ENCODE data around the gene ATP8A2.
"Not testable (repeated sequence)": the region's sequence is repeated elsewhere in the genome, so short reads cannot be mapped to it uniquely, and the experiment has no call there.

ATP8A2 gene

DNA sequence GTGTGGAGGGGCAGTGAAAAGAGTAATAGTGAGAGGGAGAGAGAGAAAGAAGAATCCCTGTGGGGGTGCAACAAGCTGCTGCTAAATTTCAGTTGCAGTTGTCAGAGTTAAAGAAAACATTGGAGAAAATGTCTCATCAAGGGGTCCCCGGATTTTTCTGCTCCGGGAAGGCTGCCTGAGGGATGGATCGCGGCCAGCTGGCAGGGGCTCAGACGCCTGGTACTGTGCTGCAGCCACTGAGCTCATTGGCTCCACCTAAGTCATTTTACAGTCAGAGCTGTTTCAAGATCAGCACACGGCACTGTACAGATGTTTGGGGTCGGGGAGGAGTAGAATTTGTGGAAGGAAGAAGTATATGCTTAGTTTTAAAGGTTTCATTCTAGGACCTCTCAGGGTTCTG is 573.8 kb downstream of the ATP8A2 start:
- DNase-seq (ENCODE audit: low read depth): no peak
- TF ChIP-seq, protein P1, sequence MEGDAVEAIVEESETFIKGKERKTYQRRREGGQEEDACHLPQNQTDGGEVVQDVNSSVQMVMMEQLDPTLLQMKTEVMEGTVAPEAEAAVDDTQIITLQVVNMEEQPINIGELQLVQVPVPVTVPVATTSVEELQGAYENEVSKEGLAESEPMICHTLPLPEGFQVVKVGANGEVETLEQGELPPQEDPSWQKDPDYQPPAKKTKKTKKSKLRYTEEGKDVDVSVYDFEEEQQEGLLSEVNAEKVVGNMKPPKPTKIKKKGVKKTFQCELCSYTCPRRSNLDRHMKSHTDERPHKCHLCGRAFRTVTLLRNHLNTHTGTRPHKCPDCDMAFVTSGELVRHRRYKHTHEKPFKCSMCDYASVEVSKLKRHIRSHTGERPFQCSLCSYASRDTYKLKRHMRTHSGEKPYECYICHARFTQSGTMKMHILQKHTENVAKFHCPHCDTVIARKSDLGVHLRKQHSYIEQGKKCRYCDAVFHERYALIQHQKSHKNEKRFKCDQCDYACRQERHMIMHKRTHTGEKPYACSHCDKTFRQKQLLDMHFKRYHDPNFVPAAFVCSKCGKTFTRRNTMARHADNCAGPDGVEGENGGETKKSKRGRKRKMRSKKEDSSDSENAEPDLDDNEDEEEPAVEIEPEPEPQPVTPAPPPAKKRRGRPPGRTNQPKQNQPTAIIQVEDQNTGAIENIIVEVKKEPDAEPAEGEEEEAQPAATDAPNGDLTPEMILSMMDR (conservative IDR thresholded peaks at IDR 0.05; ENCODE audit: control insufficient read depth, insufficient read depth, low read depth, low read length): no peak

GRCh38 chr13:25946321-25946720 is 574.5 kb downstream of the ATP8A2 start:
- DNase-seq (ENCODE audit: low read depth): no peak
- H3K4me3 ChIP-seq (ENCODE audit: control insufficient read depth, low read depth, low read length): no peak overlapping the region
- TF ChIP-seq, protein P1 (conservative IDR thresholded peaks at IDR 0.05; ENCODE audit: control insufficient read depth, insufficient read depth, low read depth, low read length): no peak

More for the DNA sequence above, 573.8 kb downstream of the ATP8A2 start:
- H3K4me3 ChIP-seq (ENCODE audit: control insufficient read depth, low read depth, low read length): no peak overlapping the region

DNA sequence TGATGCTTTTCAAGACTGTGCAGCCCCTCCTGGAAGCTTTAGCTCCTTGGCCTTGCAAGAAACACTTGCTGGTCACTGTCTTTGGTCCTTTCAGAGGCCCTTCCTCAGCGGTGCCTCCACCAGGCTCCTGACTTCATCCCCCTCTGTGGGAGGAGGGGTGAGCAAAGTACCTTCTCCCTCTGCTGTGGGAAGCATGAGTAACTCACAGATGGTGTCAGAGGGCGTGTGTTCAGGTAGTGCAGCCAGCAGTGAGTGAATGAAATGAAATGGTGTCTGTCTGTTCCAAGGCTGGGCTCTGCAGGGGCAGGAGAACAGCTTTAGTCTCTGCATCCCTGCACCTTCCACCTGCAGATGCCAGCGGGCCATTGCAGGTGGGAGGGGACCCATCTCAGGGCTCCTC is 577.1 kb downstream of the ATP8A2 start:
- TF ChIP-seq, protein P1 (conservative IDR thresholded peaks at IDR 0.05; ENCODE audit: control insufficient read depth, insufficient read depth, low read depth, low read length): no peak
- no peak for DNase-seq (ENCODE audit: low read depth)
- H3K4me3 ChIP-seq (ENCODE audit: control insufficient read depth, low read depth, low read length): no peak overlapping the region

GRCh38 chr13:25951831-25952230 is 580.1 kb downstream of the ATP8A2 start:
- no peak for DNase-seq (ENCODE audit: low read depth)
- H3K4me3 ChIP-seq (ENCODE audit: control insufficient read depth, low read depth, low read length): no peak overlapping the region
- TF ChIP-seq, protein P1 (conservative IDR thresholded peaks at IDR 0.05; ENCODE audit: control insufficient read depth, insufficient read depth, low read depth, low read length): no peak

DNA sequence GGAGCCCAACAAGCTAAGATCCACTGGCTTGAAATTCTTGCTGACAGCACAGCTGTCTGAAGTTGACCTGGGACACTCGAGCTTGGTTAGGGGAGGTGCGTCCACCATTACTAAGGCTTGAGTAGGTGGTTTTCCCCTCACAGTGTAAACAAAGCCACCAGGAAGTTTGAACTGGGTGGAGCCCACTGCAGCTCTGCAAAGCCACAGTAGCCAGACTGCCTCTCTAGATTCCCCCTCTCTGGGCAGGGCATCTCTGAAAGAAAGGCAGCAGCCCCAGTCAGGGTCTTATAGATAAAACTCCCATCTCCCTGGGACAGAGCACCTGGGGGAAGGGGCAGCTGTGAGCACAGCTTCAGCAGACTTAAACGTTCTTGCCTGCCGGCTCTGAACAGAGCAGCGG is 582.3 kb downstream of the ATP8A2 start:
- not testable (repeated sequence) for H3K4me3 ChIP-seq (ENCODE audit: control insufficient read depth, low read depth, low read length); DNase-seq (ENCODE audit: low read depth)

GRCh38 chr13:25954943-25955342 is 583.2 kb downstream of the ATP8A2 start:
- not testable (repeated sequence) for H3K4me3 ChIP-seq (ENCODE audit: control insufficient read depth, low read depth, low read length); DNase-seq (ENCODE audit: low read depth)

DNA sequence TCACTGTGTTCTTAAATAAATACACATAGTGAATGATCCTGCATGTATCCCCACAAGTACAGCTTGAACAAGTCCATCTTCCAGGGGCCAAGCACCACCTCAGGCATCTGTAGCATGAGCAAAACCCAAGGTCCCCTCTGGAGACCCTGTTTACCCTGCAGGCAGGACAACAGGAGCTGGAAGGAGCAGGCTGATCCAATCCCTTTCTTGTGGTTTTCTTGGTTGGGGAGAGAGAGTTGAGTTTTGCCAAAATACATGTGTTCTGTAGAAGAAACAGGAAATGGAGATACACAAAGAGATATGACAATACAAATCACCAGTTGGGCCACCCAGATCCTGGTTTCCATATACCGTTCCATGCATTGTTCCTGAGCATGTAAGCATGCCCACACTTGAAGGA is 587.2 kb downstream of the ATP8A2 start:
- no peak overlapping the region for H3K4me3 ChIP-seq (ENCODE audit: control insufficient read depth, low read depth, low read length)
- TF ChIP-seq, protein P1 (conservative IDR thresholded peaks at IDR 0.05; ENCODE audit: control insufficient read depth, insufficient read depth, low read depth, low read length): no peak
- no peak for DNase-seq (ENCODE audit: low read depth)

DNA sequence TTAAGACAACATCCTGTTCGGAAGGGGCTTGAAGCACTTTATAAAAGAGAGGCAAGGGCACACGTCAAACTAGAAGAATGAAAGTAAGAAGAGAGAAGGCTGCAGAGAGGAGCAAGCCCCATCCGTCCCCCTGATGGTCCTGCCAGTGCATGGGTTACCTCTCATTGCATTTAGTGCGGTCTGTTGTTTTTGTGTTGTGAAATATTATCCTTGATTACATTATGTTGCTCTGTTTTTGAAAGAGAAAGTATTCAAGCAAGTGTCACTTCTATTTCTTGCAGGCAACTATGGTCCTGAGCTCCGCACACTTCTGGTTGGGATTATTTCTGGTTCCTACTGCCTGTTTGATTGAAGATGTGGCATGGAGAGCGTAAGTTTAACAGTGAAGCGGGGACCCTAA is 589.5 kb downstream of the ATP8A2 start:
- TF ChIP-seq, protein P1 (conservative IDR thresholded peaks at IDR 0.05; ENCODE audit: control insufficient read depth, insufficient read depth, low read depth, low read length): no peak
- no peak for DNase-seq (ENCODE audit: low read depth)
- H3K4me3 ChIP-seq (ENCODE audit: control insufficient read depth, low read depth, low read length): no peak overlapping the region
